ENCODE results near the gene ZNF296. TPM values are rescaled to one million over a fixed set of nuclear protein-coding genes. Genes with fewer than 3 reads are reported as not detected.

The ZNF296 gene
- polyA plus RNA-seq, 1 donor from 2014 or later = 1.4 TPM

- no peaks in the 10 kb centered on the region for H3K9me3 ChIP-seq (ENCODE audit: low read length)
- no peak overlapping the region for H3K4me2 ChIP-seq (ENCODE audit: low read length)
- no peaks in the 10 kb centered on the region for H4K20me1 ChIP-seq (ENCODE audit: insufficient read depth)
- no peaks in the 10 kb centered on the region for H3K79me2 ChIP-seq (replicated peaks; ENCODE audit: insufficient read depth, low read length)
- no peak overlapping the region for H3K9ac ChIP-seq (ENCODE audit: low read length)
- H3K27me3 ChIP-seq (ENCODE audit: insufficient read depth, low read depth, low read length) = peaks cover 19% of the 10 kb centered on the region
- TF ChIP-seq POLR2AphosphoS5 (IDR thresholded peaks at IDR 0.05) = no peak
- TF ChIP-seq EZH2 (IDR thresholded peaks at IDR 0.05; ENCODE audit: borderline replicate concordance, insufficient read depth, low read length, poor library complexity, severe bottlenecking) = no peak
- no peak for TF ChIP-seq SMC3 (conservative IDR thresholded peaks at IDR 0.05; ENCODE audit: poor library complexity)
- no peak for TF ChIP-seq RAD21 (conservative IDR thresholded peaks at IDR 0.05)
- TF ChIP-seq, protein P1, sequence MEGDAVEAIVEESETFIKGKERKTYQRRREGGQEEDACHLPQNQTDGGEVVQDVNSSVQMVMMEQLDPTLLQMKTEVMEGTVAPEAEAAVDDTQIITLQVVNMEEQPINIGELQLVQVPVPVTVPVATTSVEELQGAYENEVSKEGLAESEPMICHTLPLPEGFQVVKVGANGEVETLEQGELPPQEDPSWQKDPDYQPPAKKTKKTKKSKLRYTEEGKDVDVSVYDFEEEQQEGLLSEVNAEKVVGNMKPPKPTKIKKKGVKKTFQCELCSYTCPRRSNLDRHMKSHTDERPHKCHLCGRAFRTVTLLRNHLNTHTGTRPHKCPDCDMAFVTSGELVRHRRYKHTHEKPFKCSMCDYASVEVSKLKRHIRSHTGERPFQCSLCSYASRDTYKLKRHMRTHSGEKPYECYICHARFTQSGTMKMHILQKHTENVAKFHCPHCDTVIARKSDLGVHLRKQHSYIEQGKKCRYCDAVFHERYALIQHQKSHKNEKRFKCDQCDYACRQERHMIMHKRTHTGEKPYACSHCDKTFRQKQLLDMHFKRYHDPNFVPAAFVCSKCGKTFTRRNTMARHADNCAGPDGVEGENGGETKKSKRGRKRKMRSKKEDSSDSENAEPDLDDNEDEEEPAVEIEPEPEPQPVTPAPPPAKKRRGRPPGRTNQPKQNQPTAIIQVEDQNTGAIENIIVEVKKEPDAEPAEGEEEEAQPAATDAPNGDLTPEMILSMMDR (IDR thresholded peaks at IDR 0.05; ENCODE audit: poor library complexity, severe bottlenecking) = no peak
- TF ChIP-seq, protein P2, sequence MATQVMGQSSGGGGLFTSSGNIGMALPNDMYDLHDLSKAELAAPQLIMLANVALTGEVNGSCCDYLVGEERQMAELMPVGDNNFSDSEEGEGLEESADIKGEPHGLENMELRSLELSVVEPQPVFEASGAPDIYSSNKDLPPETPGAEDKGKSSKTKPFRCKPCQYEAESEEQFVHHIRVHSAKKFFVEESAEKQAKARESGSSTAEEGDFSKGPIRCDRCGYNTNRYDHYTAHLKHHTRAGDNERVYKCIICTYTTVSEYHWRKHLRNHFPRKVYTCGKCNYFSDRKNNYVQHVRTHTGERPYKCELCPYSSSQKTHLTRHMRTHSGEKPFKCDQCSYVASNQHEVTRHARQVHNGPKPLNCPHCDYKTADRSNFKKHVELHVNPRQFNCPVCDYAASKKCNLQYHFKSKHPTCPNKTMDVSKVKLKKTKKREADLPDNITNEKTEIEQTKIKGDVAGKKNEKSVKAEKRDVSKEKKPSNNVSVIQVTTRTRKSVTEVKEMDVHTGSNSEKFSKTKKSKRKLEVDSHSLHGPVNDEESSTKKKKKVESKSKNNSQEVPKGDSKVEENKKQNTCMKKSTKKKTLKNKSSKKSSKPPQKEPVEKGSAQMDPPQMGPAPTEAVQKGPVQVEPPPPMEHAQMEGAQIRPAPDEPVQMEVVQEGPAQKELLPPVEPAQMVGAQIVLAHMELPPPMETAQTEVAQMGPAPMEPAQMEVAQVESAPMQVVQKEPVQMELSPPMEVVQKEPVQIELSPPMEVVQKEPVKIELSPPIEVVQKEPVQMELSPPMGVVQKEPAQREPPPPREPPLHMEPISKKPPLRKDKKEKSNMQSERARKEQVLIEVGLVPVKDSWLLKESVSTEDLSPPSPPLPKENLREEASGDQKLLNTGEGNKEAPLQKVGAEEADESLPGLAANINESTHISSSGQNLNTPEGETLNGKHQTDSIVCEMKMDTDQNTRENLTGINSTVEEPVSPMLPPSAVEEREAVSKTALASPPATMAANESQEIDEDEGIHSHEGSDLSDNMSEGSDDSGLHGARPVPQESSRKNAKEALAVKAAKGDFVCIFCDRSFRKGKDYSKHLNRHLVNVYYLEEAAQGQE (IDR thresholded peaks at IDR 0.05; ENCODE audit: borderline replicate concordance) = no peak
- TF ChIP-seq TAF1 (IDR thresholded peaks at IDR 0.05; ENCODE audit: low read depth) = no peak
- no peak for TF ChIP-seq EP300 (conservative IDR thresholded peaks at IDR 0.05; ENCODE audit: poor library complexity, severe bottlenecking)
- TF ChIP-seq MXI1 (conservative IDR thresholded peaks at IDR 0.05; ENCODE audit: poor library complexity, severe bottlenecking) = no peak
- H3K27ac ChIP-seq (ENCODE audit: low read length) = no peak overlapping the region
- H3F3A ChIP-seq (ENCODE audit: insufficient read depth, low read length, poor library complexity, severe bottlenecking) = no peaks in the 10 kb centered on the region
- H3K36me3 ChIP-seq (ENCODE audit: insufficient read depth, low read length) = no peaks in the 10 kb centered on the region
- no peak overlapping the region for H3K4me3 ChIP-seq (ENCODE audit: low read length)
- H2AFZ ChIP-seq (ENCODE audit: low read depth, low read length) = no peak overlapping the region
- H3K9me2 ChIP-seq (ENCODE audit: insufficient read depth, low read length) = no peaks in the 10 kb centered on the region
Measured at GRCh38 chr19:45071545-45071938, 4.7 kb downstream of the ZNF296 start.

DNA sequence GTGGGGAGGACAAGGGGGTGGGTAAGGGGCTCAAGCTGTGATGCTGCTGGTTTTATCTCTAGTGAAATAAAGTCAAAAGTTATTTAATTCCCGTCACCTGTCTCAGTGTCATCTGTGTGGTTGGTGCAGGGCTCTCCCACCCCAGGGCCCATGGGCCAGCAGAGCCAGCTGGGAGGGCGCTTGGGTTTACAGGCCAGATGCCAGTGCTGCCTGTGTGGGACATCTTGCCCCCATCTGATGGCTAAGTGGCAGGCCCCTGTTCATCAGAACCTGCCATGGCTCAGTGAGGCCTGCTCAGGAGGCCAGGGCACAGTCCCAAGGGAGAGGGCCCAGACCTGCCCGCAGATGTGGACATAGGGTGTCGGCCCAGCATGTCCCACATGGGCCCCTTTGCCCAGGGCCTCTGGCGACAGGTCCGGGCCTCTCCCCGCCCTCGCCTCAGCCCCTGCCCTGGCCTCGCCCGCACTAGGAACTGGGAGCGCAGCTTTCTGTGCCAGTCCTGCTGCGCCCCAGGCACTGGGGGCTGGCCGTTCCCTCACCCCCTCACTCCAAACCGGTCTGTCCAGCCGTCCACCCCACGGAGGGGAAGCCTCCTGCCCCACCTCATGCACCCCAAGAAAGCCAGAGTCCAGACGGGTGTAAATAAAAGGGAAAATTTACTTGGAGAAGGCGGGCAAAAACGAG lies 5.3 kb downstream of the ZNF296 start:
- TF ChIP-seq SMC3 (conservative IDR thresholded peaks at IDR 0.05; ENCODE audit: poor library complexity) = no peak
- TF ChIP-seq, protein P1 (IDR thresholded peaks at IDR 0.05; ENCODE audit: poor library complexity, severe bottlenecking) = no peak
- Histone ChIP-seq H3K27ac (ENCODE audit: low read length) (no peak overlapping the region), H3K4me3 (ENCODE audit: low read length) (no peak overlapping the region), H3F3A (ENCODE audit: insufficient read depth, low read length, poor library complexity, severe bottlenecking) (no peaks in the 10 kb centered on the region), H3K9ac (ENCODE audit: low read length) (no peak overlapping the region), H3K9me3 (ENCODE audit: low read length) (no peaks in the 10 kb centered on the region), H4K20me1 (ENCODE audit: insufficient read depth) (no peaks in the 10 kb centered on the region), H3K4me2 (ENCODE audit: low read length) (no peak overlapping the region), H2AFZ (ENCODE audit: low read depth, low read length) (no peak overlapping the region), H3K36me3 (ENCODE audit: insufficient read depth, low read length) (no peaks in the 10 kb centered on the region), H3K9me2 (ENCODE audit: insufficient read depth, low read length) (no peaks in the 10 kb centered on the region), H3K27me3 (ENCODE audit: insufficient read depth, low read depth, low read length) (peaks cover 14% of the 10 kb centered on the region), H3K79me2 (replicated peaks; ENCODE audit: insufficient read depth, low read length) (no peaks in the 10 kb centered on the region)

Data from neural cell (in vitro differentiated cells).